GM12878 (cell line): ENCODE results near the gene SPRED2. TPM values are rescaled to one million over a fixed set of nuclear protein-coding genes. Genes with fewer than 3 reads are reported as not detected.

ENCODE experiments used
- HDAC6 ChIP-seq: fragments of 200-600 bp; sonication (generic); IDR thresholded peaks from one replicate; pipeline ENCODE4 v1.8.0; 2017; ENCODE audit warnings: antibody characterized with exemption; ENCODE audit not compliant: unreplicated experiment
- PRDM15 ChIP-seq: fragments of 450-650 bp; formaldehyde crosslinking; IDR thresholded peaks from 2 replicates; pipeline ENCODE4 v1.4.0; 2020; ENCODE audit warnings: mild to moderate bottlenecking, moderate library complexity
- ZNF274 ChIP-seq: IDR thresholded peaks from one replicate; pipeline ENCODE4 v1.8.0; 2011; ENCODE audit not compliant: insufficient read length, insufficient read depth
- ZNF384 ChIP-seq: IDR thresholded peaks from 2 replicates; pipeline ENCODE4 v1.6.1; 2012; ENCODE audit warnings: low read depth, mild to moderate bottlenecking, low read length, improper control_type of control experiment, borderline replicate concordance
- ZNF592 ChIP-seq: fragments of 450-650 bp; IDR thresholded peaks from 2 replicates; pipeline ENCODE4 v1.6.1; 2017; ENCODE audit warnings: mild to moderate bottlenecking, moderate library complexity
- polyA plus RNA-seq, 11 experiments: library from polyadenylated mRNA; depleted of rRNA in 4 of 11; unstranded in 6 of 11; stranded (reverse) in 5 of 11; fragments of >200 nt; fragmentation: Nextera tagmentation in 4 of 11; fragmentation: Illumina TruSeq in 1 of 11; extraction: Ambion mirVana in 4 of 11; extraction: Trizol in 1 of 11; gene quantifications; 1 replicate in 1 of 11; 2 replicates in 10 of 11; pipeline versions ENCODE4 v1.2.1 to v1.2.3, GENCODE V29; 2011 to 2016; ENCODE audit warnings: inconsistent platforms in 2 of 11, missing spikeins in 2 of 11, low read depth in 1 of 11
- total RNA-seq, 4 experiments: library from RNA; depleted of rRNA in 3 of 4; stranded (reverse); fragments of >200 nt in 3 of 4; fragmentation: Illumina TruSeq in 1 of 4; extraction: Trizol in 1 of 4; gene quantifications; 2 replicates each; pipeline versions ENCODE4 v1.2.1 to v1.2.3, GENCODE V29; 2013 to 2021
- TF ChIP-seq, protein P1 (sequence below): fragments of 150-350 bp; IDR thresholded peaks from 2 replicates; pipeline ENCODE4 v1.6.1; 2014; ENCODE audit warnings: mild to moderate bottlenecking, low read depth, low read length

SPRED2 gene
- total and polyA plus RNA-seq, 10 of the 15 experiments (the other 5 are each of a cell fraction or from before 2014, with no cell fraction given), result 3.0 to 23.9 (median 9.7) TPM

GRCh38 chr2:65292461-65293011, 139.9 kb downstream of the SPRED2 start (continued):
- no peak for TF ChIP-seq PRDM15 (CRISPR knock-in tag)
- no peak for TF ChIP-seq ZNF384
- TF ChIP-seq, protein P1, sequence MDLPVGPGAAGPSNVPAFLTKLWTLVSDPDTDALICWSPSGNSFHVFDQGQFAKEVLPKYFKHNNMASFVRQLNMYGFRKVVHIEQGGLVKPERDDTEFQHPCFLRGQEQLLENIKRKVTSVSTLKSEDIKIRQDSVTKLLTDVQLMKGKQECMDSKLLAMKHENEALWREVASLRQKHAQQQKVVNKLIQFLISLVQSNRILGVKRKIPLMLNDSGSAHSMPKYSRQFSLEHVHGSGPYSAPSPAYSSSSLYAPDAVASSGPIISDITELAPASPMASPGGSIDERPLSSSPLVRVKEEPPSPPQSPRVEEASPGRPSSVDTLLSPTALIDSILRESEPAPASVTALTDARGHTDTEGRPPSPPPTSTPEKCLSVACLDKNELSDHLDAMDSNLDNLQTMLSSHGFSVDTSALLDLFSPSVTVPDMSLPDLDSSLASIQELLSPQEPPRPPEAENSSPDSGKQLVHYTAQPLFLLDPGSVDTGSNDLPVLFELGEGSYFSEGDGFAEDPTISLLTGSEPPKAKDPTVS, result no peak
- no peak for TF ChIP-seq ZNF274
- no peak for TF ChIP-seq ZNF592
- TF ChIP-seq HDAC6, result no peak
